ENCODE data around the gene RGPD5.
"Not testable (repeated sequence)": the region's sequence is repeated elsewhere in the genome, so short reads cannot be mapped to it uniquely, and the experiment has no call there.

RGPD5 gene

DNA sequence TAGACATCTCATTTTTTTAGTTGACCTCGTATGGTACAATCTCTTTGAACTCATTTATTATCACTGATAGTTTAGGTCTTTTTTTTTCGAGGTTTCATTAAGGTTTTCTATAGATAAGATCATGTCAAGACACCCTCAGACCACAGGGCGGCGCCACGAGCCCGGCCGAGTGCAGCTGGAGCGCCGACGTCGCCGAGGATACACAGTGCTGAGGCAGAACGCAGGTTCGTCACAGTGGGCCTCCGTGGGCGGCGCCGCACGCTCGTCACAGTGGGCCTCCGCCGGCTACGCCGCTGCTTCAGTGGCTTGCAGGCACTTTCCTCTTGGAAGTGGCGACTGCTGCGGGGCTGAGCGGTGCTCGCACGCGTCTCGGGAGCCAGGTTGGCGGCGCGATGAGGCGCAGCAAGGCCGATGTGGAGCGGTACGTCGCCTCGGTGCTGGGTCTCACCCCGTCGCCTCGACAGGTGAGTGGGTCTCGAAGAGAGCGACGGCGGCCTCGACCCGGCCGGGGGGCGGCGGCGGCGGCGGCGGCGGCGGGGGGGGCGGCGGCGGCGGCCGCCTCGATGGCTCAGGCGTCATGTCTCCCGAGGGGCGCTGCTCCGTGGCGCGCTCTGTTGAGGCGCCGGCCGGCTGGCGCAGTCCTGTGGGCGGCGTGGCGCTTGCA, at the start of gene RGPD5:
Gene RGPD5 (plus strand): TSS at position 232 of the 664 bp plus-strand sequence. CDS start 161 bp downstream, at position 393.
- not testable (repeated sequence) for DNase-seq

DNA sequence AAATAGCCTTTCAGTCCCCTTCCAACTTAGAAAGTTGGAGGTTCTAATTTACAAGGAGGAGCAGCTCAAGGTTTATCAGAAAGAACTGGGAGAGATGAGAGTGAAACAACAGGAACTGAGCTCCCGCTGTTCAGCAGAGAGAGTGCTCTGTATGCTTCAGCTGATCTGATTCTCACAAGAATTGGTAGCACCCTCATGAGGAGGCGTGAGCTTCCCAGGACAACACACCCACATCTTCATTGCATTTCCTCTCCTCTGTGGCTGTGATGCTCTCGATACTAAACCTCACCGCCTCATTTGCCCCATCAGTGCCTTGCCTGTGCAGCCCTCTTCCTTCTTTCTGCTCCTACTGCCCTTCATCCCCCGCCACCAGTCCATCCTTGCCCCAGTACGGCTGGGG, 42.5 kb upstream of the RGPD5 start:
- DNase-seq, result not testable (repeated sequence)

DNA sequence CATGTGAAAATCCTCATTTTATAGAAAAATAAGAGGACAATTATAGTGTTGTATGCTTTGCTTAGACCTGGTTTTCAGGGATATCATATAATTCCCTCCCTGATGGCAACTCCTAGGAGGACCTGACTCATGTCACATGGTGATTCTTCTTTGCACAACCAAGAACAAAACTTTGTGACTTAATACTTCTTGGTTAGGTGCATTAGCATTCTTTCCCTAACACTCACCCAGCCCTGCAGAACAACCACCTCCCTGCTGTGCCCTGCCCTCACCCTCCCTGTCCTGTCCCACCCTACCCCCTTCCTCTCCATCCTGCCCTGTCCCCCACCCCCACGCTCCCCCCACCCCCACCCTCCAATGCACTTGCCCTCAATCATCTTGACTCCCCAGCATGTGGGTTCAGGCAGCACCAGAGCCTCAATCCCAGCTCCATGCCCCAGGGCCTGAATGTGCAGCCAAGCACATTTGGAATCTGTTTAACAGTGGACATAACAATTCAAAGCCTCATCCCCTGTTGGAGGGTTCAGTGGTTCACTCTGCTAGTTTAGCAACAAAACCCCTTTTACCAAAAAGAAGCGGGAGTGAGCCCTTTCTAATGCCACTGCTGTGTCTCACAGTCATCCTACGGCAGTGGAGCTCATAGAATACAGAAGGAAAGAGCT, 36.8 kb upstream of the RGPD5 start:
- not testable (repeated sequence) for DNase-seq

DNA sequence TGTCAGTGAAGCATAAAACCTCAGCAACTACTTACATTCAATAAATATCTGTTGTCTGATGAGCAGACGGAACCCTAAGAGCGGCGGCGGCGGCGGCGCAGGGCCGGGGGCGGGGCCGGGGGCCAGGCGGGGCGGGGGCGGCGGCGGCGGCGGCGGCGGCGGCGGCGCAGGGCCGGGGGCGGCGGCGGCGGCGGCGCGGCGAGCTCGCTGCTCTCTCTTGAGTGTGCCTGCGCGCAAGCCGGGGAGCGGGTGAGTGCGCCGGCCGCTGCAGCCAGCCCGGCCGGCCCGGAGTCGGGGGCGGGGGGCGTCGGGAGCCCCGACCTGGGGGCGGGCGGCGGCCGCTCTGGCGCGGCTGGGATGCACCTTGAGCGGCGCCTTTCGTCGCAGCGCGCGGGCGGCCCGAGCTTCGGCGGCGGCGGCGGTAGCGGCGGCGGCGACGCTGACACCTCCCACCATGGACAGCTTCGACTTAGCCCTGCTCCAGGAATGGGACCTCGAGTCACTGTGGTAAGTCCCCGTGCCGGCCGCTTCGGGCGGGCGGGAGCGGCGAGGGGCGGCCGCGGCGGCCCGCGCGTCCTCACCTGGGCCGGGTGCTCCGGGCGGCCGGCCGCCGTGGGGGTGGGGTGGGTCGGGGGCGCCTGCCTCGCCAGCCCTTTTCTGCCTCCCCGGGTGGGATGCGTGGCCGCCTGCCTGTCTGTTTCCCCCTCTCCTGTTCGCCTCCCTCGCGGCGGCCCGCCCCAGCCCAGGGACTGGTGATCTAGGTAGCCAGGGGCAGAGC, 33.7 kb upstream of the RGPD5 start:
- not testable (repeated sequence) for DNase-seq

DNA sequence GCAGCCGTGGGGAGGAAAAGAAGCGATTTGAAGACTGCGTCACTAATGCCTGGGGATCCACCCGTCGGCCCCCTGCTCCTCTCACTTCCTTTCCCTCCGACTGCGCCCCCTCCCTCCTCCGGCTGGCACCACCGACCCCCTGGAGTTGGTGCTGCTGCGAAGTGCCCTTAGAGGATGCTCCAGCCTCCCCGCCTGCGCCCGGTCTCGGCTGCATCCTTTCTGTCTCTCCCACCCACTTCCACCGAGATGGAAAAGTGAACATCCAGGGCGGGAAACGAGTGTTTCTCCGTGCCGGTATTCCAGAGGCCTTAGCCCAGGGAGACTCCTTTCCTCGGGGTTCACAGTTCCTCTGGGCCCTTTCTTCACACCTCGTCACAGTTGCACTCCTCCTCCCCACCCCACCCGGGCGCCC, 33.1 kb upstream of the RGPD5 start:
- DNase-seq, result not testable (repeated sequence)

DNA sequence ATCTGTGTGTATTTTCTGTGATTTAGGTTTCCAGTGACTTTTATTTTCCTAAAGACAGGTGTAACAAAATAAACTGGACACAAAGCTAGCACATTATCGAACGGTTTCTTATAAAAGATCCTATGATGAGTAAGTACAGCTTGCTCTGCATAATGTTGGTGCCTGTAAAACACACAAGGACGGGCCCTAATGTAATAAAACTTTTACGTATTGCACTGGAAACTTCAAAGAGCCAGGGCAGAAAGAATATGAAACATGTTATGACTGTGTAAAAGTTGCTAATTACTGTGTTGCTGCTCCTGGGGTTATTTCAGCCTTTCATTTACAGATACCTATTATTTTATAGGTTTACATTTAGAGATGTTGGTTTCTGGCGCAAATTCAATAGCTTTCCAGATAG, 32.1 kb upstream of the RGPD5 start:
- DNase-seq, result not testable (repeated sequence)

DNA sequence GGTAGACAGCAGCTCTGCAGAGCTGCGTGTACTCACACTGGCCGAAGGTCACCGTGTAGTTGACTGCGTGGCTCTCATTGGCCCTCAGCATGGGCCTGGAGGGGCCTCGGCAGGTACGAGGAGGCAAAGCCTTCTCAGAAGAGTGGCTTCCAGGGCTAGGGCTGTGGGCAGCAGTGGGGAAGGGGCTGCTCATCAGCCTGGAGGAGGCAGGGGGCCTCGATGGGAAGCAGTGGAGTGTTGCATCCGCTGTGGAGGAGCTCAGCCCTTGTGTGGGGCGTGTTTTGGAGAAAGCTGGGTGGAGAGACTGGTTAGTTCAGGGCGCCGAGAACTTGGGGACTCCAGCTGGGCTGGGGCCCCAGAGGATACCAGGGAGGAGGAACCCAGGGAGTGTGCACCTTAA, 28.0 kb upstream of the RGPD5 start:
- not testable (repeated sequence) for DNase-seq

DNA sequence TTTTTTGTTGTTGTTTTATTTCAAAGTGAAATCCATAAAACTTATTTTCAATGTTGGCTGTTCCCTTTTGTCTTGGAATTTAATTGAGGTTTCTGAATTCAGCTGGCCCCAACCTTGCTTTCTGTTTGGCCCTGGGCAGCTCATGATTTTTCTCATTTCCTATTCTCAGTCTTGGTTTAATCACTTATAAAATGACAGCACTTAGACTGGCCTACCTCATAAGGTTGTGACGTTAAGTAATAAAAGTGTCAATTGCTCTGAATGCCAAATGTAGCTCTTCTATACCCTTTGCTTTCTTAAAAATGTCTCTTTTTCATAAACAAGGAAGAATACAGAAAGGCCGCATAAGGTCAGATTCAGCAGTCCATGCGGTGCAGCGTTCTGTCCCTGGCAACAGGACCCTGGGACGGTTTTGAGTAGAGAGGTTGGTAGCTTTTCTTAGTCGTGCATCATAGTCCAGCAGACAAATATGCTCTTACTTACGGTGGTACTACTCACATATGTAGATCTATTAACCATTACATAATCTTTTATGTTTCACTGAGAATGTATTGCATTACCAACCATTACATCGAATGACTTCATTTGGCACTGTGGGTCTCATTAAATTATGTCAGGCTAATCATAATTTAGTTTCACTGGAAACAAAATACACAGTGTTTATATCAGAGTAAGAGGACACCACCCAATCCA, 27.1 kb upstream of the RGPD5 start:
- DNase-seq, result not testable (repeated sequence)

DNA sequence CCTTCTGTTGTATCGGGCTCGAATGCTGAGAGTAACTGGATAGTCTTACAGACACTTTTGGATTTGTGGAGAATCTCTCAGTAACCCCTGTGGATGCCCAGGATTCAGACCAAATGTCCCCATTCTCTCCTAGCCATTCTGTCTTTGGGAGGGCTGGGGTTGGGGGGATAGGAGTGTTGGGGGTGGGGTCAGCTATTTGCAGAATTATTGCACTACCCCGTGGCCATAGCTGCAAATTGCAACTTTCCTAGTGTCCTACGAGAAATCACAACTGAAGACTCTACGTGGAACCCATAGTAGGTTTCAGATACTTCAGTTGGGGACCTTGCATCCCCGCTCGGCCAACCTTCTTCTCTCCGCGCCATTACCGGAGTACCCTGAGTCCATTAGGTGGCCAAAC, 25.2 kb upstream of the RGPD5 start:
- DNase-seq, result not testable (repeated sequence)

DNA sequence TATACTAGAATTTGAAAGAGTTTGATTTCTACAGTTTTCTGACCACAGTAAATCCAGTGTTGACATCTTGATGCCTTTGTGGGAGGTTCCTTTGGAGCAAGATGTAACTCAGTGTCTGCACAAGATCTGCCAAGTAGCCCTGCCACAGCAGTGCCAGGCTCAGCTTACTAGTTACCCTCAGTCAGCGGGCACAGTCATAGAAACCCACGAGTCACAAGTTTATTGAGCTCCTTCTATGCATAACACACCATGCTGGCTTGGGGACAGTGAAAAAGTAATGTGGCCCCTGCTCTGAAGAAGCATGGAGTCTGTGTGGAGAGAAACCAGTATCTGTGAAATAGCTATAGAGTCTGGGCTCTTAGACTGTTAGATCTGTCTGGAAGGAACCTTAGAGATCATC, 15.0 kb upstream of the RGPD5 start:
- not testable (repeated sequence) for DNase-seq

DNA sequence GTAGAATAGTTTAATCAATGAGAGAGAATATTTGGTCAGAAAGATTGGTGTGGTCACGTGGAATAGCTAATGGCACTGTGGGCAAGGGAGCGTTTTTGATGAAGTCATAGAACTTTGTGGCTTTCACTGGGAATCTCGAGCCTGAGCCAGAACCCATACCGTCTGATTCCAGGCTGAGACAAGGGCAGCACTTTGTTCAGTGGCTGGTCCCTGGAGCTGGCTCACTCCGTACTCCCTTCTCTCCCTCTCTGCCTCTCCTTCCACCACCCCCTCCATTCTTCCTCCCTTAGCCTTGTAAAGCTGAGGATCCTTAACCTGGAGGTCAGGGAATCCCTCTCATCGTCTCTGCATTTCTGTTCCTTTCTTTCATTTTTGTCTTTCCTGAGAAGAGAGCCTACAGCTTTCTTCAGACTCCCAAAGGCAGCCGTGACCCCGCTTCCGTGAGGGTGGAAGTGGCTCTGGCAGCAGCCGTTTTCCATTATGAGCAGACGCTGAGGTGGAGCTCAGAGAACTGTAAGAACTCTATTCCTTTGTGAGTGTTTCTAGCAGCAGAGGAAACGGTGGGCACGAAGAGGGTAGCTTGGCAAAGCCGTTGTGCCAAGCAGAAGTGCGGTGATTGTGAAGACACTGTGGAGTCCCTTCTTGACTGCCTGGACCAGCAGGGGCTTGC, 12.8 kb upstream of the RGPD5 start:
- not testable (repeated sequence) for DNase-seq

DNA sequence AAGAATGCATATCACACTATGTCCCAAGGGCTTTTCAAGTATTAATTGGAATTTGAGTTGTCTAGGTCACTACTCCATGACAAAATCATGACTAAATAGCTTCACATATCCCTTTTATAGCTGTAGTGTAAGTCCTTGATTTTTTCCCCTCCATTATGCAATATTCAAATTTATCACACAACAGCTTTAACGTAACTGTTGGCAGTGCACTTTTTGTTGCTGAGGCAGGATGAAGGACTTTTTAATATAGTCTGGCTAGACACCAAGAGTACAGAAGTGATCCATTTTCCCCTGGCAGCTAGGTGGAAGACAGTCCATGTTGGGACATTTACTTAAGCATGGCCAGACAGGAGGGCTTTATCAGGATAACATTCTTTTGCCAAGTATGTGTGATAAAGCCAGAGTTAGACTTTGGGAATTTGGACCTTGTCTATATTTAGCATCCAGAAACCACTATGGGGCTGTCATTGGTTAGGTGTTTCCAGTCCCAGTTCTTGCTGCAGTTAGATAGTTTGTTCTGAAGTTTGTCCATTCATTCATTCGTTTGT, 11.6 kb upstream of the RGPD5 start:
- not testable (repeated sequence) for DNase-seq

DNA sequence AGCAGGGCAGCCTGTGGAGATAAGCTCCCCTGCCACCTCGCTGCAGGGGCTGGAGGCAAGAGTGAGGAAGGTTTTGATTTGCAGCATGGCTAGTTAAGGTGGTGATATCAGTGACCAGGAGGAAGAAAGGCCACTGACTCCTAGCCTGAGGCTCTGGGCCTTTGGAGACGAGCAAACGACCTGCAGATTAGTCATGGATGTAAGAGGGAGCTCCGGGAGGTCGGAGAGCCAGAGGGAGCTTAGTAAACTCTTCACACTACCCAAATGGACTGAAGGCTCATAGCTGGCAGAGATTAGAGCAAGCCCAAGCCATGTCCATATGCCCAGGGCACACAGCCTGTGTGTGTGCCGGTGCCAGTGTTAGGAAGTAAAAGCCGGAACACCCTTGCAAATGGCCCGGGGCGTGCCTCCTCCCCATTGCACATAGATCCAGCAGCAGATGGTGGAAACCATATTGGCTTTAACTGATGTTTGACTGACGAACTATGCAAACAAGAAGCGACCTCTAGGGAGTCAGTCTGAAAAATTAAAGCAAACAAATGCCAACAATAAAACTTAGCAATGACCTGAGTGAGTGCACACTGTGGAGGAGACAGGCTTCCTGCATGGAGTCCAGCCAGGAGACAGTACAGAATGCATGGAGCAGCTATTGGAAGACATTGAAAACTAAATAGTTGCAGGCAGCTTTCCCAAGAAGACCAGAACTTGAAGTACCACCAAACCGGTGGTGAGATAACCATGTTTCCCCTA, 2.4 kb upstream of the RGPD5 start:
- DNase-seq, result not testable (repeated sequence)

DNA sequence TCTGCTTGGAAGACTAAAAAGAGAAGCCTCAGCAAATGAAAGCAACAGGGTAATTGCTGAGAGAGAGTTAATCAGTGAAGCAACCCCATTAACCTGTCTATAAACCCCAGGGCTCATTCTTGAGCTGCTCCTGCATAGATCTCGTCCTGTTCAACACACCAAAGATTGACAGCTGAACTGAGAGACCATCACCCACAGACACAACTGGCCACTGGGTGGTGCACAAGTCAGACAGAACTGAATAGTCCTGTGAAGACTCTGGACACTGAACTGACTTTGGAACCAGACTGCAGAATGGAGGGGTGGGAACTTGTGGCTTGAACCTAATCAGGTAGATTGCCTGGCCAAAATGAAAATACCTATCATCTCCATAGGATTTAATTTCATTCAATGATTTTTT, 1.4 kb upstream of the RGPD5 start:
- DNase-seq, result not testable (repeated sequence)

DNA sequence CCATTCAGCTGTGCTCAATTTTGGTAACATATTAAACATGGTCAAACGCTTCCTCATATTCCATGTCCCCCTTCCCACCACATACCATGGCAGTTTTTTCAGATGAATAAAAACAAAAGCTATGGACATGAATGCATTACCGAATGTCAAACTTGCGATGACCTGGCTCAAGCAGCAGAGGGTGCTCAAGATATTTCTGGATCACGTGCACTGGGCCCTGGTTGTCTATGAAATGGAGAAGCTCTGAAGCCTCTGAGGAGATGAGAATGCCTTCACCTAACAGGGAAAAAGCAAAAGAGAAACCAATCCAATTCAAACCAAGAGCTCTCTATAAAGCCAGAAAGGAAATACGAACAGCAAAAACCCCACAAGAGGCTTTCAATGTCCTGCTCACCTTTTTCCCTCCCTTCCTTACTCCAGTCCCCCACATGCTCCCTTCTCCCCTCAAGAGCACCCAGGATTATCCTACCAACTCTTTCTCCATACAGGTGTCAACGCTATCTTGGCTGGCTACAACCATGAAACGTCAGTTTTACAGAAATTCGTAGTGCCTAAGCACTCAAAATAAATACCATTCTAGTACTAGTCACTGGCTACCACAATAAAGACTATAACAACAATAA, 77.1 kb downstream of the RGPD5 start:
- not testable (repeated sequence) for DNase-seq

DNA sequence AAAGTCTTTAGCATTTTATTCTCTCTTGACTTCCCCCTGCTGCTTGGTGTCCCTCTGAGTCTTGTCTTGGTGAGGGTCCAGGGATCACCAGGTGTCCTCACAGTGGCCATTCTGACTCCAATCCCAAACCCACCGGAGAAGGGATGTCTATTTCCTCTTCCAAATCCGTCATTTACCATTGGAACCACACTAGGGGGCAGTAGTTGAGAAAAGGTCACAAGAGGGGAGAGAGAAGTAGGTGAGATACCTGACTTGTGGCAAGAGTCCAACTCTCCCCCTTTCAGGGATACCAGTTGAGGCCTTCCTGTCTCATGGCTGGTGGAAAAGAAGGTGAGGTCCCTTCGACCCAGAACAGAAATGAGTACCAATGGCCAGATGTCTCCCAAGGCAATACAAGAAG, 82.5 kb downstream of the RGPD5 start:
- not testable (repeated sequence) for DNase-seq

DNA sequence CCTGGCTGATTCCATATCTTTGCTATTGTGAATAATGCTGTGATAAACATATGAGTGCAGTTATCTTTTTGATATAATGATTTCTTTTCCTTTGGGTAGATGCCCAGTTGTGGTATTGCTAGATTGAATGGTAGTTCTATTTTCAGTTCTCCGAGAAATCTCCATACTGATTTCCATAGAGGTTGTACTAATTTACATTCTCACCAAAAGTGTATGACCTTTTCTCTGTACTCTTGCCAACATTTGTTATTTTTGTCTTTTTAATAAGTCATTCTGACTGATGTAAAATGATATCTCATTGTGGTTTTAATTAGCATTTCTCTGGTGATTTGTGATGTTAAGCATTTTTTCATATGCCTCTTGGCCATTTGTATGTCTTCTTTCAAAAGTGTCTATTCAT, 88.0 kb downstream of the RGPD5 start:
- DNase-seq, result not testable (repeated sequence)

DNA sequence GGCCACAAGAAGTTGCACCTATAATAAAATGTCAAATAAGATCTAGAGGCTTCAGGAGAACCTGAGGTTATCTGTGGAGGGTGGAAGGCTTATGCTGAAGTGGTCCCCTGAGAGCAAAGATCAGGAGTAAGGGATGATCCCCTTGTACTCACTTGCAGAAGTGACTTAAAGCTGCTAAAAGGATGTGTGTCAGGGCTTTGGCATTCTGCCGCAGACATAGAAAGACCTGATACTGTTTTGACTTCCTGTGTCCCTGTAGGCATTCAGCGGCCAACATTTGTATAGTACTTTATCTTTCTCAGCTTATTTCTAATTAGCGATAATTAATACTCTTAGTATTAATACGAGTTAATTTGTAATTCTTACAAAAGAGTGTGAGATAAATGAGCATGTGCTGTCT, 94.3 kb downstream of the RGPD5 start:
- DNase-seq, result not testable (repeated sequence)

DNA sequence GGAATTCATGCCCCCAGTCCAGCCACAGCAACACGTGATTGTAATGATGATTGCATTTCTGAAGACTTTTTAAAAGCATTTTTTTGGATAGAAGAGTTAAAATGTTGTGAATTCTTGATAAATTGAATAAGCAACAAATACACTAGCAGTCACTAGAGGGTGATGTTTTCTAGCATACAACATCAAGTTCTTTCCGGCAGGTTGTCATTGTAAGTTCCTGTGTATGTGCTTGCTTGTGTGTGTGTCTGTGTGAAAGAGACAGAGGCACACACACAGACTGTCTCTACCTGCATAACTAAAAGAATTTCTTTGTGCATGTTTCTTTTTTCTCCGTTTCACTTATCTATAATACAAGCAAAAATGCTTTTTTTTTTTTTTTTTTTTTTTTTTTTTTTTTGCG, 95.8 kb downstream of the RGPD5 start:
- not testable (repeated sequence) for DNase-seq

DNA sequence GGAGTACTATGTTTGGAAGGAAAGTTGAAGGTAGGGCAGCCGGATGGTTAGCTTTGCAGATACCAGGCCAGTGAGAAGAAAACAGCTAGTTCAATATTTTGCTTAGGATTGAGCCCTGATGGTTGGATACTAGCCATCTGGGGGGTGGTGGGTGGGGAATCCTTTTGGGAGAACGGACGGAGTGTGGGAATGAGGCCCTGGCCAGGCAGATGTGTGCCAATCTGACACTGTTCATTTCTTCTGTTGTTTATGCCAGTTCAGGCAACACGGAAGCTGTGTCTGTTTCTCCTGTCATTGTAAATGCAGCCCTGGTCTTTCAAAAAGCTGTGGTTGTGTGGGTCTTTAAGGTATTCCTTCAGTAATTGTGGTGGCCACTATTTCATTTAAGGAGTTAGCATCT, 96.9 kb downstream of the RGPD5 start:
- not testable (repeated sequence) for DNase-seq

DNA sequence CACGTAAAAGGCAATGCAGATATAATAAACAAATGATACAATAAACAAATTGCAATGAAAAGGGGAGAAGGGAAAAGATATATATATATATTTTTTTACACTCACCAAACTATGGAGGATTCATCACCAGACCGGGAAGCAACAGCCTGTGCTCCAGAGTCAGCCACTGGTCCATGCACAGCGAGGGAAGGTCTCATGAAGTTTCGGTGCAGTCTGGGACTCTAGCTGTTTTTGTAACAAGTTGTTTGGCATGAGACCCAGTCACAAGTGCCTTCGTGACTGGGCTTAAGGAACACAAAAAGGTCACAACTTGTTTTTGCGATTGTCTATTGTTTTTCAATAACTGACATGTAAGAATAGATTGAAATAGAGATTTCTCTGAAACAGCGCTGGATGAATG, 99.6 kb downstream of the RGPD5 start:
- not testable (repeated sequence) for DNase-seq

Measured in SHP77 (cell line).